ENCODE measurements around the gene MGLL.

GRCh38 chr3:127849368-127849767, 27.1 kb upstream of the MGLL start:
- TF ChIP-seq CTCF (IDR thresholded peaks at IDR 0.05), result no peak
- TF ChIP-seq POLR2A (IDR thresholded peaks at IDR 0.05), result no peak

Data from right lobe of liver (tissue), 4 donors.